Measurements from ENCODE around the gene KCNT1. TPM values are rescaled to one million over a fixed set of nuclear protein-coding genes. Genes with fewer than 3 reads are reported as not detected.

KCNT1 gene
- total RNA-seq, 1 experiment from 2014 or later: not detected

GRCh38 chr9:135737840-135738521 is 36.0 kb downstream of the KCNT1 start:
- Histone ChIP-seq H3K27me3 (replicated peaks; ENCODE audit: insufficient read depth, low read depth, low read length, poor library complexity) (peaks cover 9% of the 10 kb centered on the region), H3K9me3 (ENCODE audit: low read depth, low read length, poor library complexity, severe bottlenecking) (no peaks in the 10 kb centered on the region), H3K4me3 (ENCODE audit: low read depth, low read length, poor library complexity, severe bottlenecking) (no peak overlapping the region), H3K4me1 (ENCODE audit: insufficient read depth, low read length, poor library complexity, severe bottlenecking) (no peaks in the 10 kb centered on the region), H3K36me3 (ENCODE audit: insufficient read depth, low read length, poor library complexity, severe bottlenecking) (no peaks in the 10 kb centered on the region), H3K27ac (ENCODE audit: low read depth, low read length, poor library complexity, severe bottlenecking) (no peak overlapping the region)
- DNase-seq (ENCODE audit: low spot score): no peak
- intact Hi-C loops (cut with micrococcal nuclease; ENCODE audit: unreplicated experiment): no loop called here
- TF ChIP-seq EZH2 (IDR thresholded peaks at IDR 0.05; ENCODE audit: borderline replicate concordance, low read depth, low read length, poor library complexity, severe bottlenecking) (no peak), CTCF (conservative IDR thresholded peaks at IDR 0.05; ENCODE audit: low read depth, low read length) (no peak)
- POLR2A ChIA-PET (ENCODE audit: low non-redundant PET): interaction anchor here (0.5 kb wide), 1 partner anchor 724 kb away, joined by 3 read pairs; no protein-coding TSS in a partner anchor
- no TSS peak for BruUV-seq (replicated peaks)
- CTCF ChIA-PET: no interaction called here

DNA sequence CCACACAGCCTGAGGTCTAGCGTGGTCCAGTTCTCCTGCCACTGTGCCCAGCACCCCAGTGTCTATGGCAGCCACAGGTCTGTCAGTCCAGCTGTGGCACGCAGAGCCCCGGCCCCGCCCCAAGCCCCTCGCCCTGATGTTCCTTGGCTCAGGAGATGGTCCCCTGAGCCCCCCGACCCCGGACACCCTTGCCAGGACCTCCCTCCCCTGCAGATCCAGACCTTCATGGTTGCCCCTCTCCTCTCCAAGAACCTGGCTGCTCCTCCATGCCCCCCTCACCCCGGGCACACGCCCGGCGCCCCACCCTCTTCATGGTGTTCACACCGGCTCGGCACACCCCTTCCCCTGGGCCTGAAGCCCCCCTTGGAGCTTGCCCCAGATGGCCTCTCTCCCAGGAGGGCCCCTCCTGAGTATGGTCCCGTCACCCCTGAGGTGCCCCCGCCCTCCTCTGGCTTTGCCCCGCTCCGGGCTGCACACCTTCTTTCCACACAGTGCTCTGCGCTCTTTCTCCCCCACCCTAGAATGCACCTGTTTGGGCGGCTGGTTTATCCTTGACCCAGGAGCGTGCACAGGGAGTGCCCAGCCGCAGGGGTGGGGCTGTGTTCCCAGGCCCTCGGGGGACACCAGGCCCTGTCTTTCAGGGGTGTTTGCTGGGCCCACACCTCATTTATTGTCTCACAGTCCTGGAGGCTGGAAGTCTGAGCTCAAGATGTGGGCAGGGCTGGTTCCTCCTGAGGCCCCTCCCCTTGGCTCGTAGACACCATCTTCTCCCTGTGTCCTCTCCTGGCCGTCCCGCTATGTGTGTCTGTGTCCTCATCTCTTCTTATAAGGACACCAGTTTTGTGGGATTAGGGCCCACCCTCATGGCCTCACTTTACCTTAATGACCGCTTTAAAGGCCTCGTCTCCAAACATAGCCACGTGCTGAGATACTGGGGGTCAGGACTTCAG is 37.6 kb downstream of the KCNT1 start:
- Histone ChIP-seq H3K27ac (ENCODE audit: low read depth, low read length, poor library complexity, severe bottlenecking) (no peak overlapping the region), H3K4me3 (ENCODE audit: low read depth, low read length, poor library complexity, severe bottlenecking) (no peak overlapping the region), H3K4me1 (ENCODE audit: insufficient read depth, low read length, poor library complexity, severe bottlenecking) (no peaks in the 10 kb centered on the region), H3K27me3 (replicated peaks; ENCODE audit: insufficient read depth, low read depth, low read length, poor library complexity) (peaks cover 9% of the 10 kb centered on the region), H3K36me3 (ENCODE audit: insufficient read depth, low read length, poor library complexity, severe bottlenecking) (no peaks in the 10 kb centered on the region), H3K9me3 (ENCODE audit: low read depth, low read length, poor library complexity, severe bottlenecking) (no peaks in the 10 kb centered on the region)
- intact Hi-C loops (cut with micrococcal nuclease; ENCODE audit: unreplicated experiment): no loop called here
- TF ChIP-seq CTCF (conservative IDR thresholded peaks at IDR 0.05; ENCODE audit: low read depth, low read length): no peak
- no peak for TF ChIP-seq EZH2 (IDR thresholded peaks at IDR 0.05; ENCODE audit: borderline replicate concordance, low read depth, low read length, poor library complexity, severe bottlenecking)
- ChIA-PET POLR2A (ENCODE audit: low non-redundant PET) (no interaction called here), CTCF (no interaction called here)
- DNase-seq (ENCODE audit: low spot score): no peak
- no TSS peak for BruUV-seq (replicated peaks)

DNA sequence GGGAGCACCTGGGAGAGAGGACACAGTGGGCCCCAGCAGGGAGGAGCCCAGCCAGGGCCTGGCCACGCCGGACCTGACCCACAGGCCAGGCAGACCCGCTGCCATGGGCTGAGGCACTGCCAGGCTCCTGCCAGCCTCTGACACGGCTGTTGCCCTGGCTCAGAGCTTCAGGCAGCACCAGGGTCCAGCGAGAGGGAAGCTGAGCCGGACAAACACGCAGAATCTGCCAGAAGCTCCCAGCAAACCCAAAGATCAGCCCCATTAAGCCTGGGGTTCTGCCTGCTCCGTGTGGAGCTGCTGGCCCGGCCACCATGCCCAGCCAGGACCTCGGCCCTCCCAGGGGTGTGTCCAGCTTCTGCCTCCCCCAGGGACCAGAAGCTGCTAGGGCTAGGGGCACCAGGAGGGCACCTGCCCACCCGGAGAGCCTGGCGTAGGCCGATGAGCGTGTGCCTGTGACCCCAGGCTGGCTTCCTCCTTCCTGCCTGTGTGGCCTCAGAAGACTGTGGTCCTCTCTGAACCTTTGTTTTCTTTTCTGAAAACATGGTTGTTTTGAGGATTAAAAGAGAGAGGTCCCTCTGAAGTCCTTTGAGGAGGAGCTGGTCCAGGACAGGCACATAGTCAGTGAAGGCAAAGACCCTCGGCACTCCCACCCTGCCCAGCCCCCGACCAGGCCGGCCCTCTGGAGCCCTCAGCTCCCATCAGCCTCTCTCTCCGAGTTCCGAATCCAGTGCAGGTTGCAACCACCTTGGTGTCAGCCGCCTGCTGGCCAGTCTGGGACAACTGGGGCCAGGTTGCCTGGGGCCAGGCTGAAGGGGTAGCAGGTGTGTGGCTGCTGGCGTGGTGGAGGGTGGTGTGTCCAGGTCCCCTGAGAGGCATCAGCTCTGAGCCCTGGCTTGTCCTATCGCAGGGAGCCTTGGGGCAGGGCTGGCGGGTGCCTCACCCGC is 39.6 kb downstream of the KCNT1 start:
- H3K36me3 ChIP-seq (ENCODE audit: insufficient read depth, low read length, poor library complexity, severe bottlenecking): no peaks in the 10 kb centered on the region
- intact Hi-C loops (cut with micrococcal nuclease; ENCODE audit: unreplicated experiment): no loop called here
- no peak overlapping the region for H3K4me3 ChIP-seq (ENCODE audit: low read depth, low read length, poor library complexity, severe bottlenecking)
- no peak for DNase-seq (ENCODE audit: low spot score)
- no peaks in the 10 kb centered on the region for H3K9me3 ChIP-seq (ENCODE audit: low read depth, low read length, poor library complexity, severe bottlenecking)
- peaks cover 9% of the 10 kb centered on the region for H3K27me3 ChIP-seq (replicated peaks; ENCODE audit: insufficient read depth, low read depth, low read length, poor library complexity)
- POLR2A ChIA-PET (ENCODE audit: low non-redundant PET): no interaction called here
- H3K4me1 ChIP-seq (ENCODE audit: insufficient read depth, low read length, poor library complexity, severe bottlenecking): no peaks in the 10 kb centered on the region
- H3K27ac ChIP-seq (ENCODE audit: low read depth, low read length, poor library complexity, severe bottlenecking): no peak overlapping the region
- TF ChIP-seq CTCF (conservative IDR thresholded peaks at IDR 0.05; ENCODE audit: low read depth, low read length): no peak
- no peak for TF ChIP-seq EZH2 (IDR thresholded peaks at IDR 0.05; ENCODE audit: borderline replicate concordance, low read depth, low read length, poor library complexity, severe bottlenecking)
- CTCF ChIA-PET: no interaction called here
- BruUV-seq (replicated peaks): no TSS peak
